ENCODE results near the gene SOX10. TPM values are rescaled to one million over a fixed set of nuclear protein-coding genes. Genes with fewer than 3 reads are reported as not detected.

The SOX10 gene
- total and polyA plus RNA-seq, 3 donors from 2014 or later: 5.0 to 6.1 (median 5.4) TPM

GRCh38 chr22:37994049-37994448 is 9.7 kb upstream of the SOX10 start:
- H3K27ac ChIP-seq: no peak overlapping the region
- no peak for TF ChIP-seq POLR2A (IDR thresholded peaks at IDR 0.05)
- TF ChIP-seq, protein P1, sequence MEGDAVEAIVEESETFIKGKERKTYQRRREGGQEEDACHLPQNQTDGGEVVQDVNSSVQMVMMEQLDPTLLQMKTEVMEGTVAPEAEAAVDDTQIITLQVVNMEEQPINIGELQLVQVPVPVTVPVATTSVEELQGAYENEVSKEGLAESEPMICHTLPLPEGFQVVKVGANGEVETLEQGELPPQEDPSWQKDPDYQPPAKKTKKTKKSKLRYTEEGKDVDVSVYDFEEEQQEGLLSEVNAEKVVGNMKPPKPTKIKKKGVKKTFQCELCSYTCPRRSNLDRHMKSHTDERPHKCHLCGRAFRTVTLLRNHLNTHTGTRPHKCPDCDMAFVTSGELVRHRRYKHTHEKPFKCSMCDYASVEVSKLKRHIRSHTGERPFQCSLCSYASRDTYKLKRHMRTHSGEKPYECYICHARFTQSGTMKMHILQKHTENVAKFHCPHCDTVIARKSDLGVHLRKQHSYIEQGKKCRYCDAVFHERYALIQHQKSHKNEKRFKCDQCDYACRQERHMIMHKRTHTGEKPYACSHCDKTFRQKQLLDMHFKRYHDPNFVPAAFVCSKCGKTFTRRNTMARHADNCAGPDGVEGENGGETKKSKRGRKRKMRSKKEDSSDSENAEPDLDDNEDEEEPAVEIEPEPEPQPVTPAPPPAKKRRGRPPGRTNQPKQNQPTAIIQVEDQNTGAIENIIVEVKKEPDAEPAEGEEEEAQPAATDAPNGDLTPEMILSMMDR (IDR thresholded peaks at IDR 0.05): no peak
- H3K4me1 ChIP-seq: no peaks in the 10 kb centered on the region
- H3K27me3 ChIP-seq: no peaks in the 10 kb centered on the region
- no peaks in the 10 kb centered on the region for H3K36me3 ChIP-seq (ENCODE audit: low read depth, missing control alignments)
- H3K4me3 ChIP-seq: no peak overlapping the region
- no peak for DNase-seq
- intact Hi-C loops (cut with DNase I; ENCODE audit: low total_unique reads): no loop called here
- 88 to 89% methylated on average over 6 of the region's 6 CpGs for WGBS, 2 donors
- no peaks in the 10 kb centered on the region for H3K9me3 ChIP-seq

- DNase-seq: no peak
- TF ChIP-seq, protein P1 (IDR thresholded peaks at IDR 0.05): no peak
- no peak for TF ChIP-seq POLR2A (IDR thresholded peaks at IDR 0.05)
- 59 to 77% methylated on average over 6 of the region's 6 CpGs for WGBS, 2 donors
- H3K27me3 ChIP-seq: no peaks in the 10 kb centered on the region
- peaks cover 3% of the 10 kb centered on the region for H3K4me1 ChIP-seq
- intact Hi-C loops (cut with DNase I; ENCODE audit: low total_unique reads): no loop called here
- H3K9me3 ChIP-seq: no peaks in the 10 kb centered on the region
- no peak overlapping the region for H3K27ac ChIP-seq
- no peaks in the 10 kb centered on the region for H3K36me3 ChIP-seq (ENCODE audit: low read depth, missing control alignments)
- H3K4me3 ChIP-seq: no peak overlapping the region
Observed at GRCh38 chr22:37991731-37992442, 7.5 kb upstream of the SOX10 start.

- H3K27ac ChIP-seq: no peak overlapping the region
- no peak for DNase-seq
- H3K27me3 ChIP-seq: no peaks in the 10 kb centered on the region
- intact Hi-C loops (cut with DNase I; ENCODE audit: low total_unique reads): no loop called here
- TF ChIP-seq POLR2A (IDR thresholded peaks at IDR 0.05): no peak
- TF ChIP-seq, protein P1 (IDR thresholded peaks at IDR 0.05): no peak
- H3K36me3 ChIP-seq (ENCODE audit: low read depth, missing control alignments): no peaks in the 10 kb centered on the region
- 90 to 94% methylated on average over 6 to 7 of the region's 7 CpGs for WGBS, 2 donors
- H3K4me3 ChIP-seq: no peak overlapping the region
- H3K9me3 ChIP-seq: no peaks in the 10 kb centered on the region
- H3K4me1 ChIP-seq: peaks cover 10% of the 10 kb centered on the region
Observed at GRCh38 chr22:37990862-37991261, 6.5 kb upstream of the SOX10 start.

DNA sequence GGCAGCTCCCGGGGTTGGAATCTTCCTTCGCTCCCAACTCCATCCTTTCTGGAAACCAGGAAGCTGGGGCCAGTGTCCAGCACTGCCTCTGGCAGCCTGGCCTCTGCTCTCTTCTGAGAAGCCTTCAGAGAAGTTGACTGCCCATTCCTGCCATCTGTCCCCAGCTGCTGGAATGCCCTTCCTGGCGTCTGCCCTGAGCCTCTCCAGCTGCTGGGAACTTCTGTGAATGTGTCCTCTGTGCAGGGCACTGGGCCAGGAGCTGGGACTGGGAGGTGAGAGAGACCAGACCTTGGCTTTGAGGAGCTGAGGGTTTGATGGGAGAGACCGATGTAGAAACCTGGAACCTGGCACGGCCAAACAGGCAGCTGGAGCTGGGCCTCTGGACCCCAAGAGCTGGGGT is 5.9 kb upstream of the SOX10 start:
- intact Hi-C loops (cut with DNase I; ENCODE audit: low total_unique reads): no loop called here
- Histone ChIP-seq H3K27me3 (no peaks in the 10 kb centered on the region), H3K36me3 (ENCODE audit: low read depth, missing control alignments) (no peaks in the 10 kb centered on the region), H3K4me3 (no peak overlapping the region), H3K4me1 (peaks cover 10% of the 10 kb centered on the region), H3K9me3 (no peaks in the 10 kb centered on the region), H3K27ac (no peak overlapping the region)
- 45 to 70% methylated on average over 5 of the region's 5 CpGs for WGBS, 2 donors
- no peak for DNase-seq
- TF ChIP-seq POLR2A (IDR thresholded peaks at IDR 0.05): no peak
- TF ChIP-seq, protein P1 (IDR thresholded peaks at IDR 0.05): no peak
